HCT116 (cell line): ENCODE data around the gene IFIT1. TPM values are rescaled to one million over a fixed set of nuclear protein-coding genes. Genes with fewer than 3 reads are reported as not detected.

ENCODE experiments used
- ATAC-seq: fragments of 200-7000 bp; cut with Tn5 transposase; 2 replicates; pipeline ENCODE4 v1.9.1; 2020; ENCODE audit warnings: mild to moderate bottlenecking, moderate library complexity
- BruUV-seq: library from RNA; stranded (reverse); fragments of 400-500 nt; replicated peaks from 2 replicates; lab custom pipeline; 2021; lab: Mats Ljungman, UMichigan
- CTCF ChIA-PET: fragments of 300-600 bp; sonication (Branson Sonifier 250); formaldehyde crosslinking; loops from one replicate; lab custom pipeline; 2021; ENCODE audit warnings: antibody characterized with exemption; lab: Charles Lee
- POLR2A ChIA-PET: fragments of 300-600, 350-600 bp; sonication (Branson Sonifier 250); formaldehyde crosslinking; loops from one replicate; lab custom pipeline; 2021; ENCODE audit warnings: antibody characterized with exemption; lab: Charles Lee
- RAD21 ChIA-PET, 2 experiments: fragments of 300-600 bp; sonication (Branson Sonifier 250); formaldehyde crosslinking; loops; one replicate each; lab custom pipeline; 2023; ENCODE audit warnings: low total read pairs in 2 of 2; ENCODE audit not compliant: uncharacterized antibody in 2 of 2, unreplicated experiment in 2 of 2, low non-redundant PET in 1 of 2; lab: Charles Lee
- DNase-seq: peaks from one replicate; pipeline ENCODE4 v3.0.0-alpha.2; 2010; ENCODE audit warnings: low read depth, low spot score
- H2AFZ ChIP-seq: fragments of 200-600 bp; shearing (Covaris generic), sonication (generic); 2 replicates; pipeline ENCODE4 v1.6.1; 2017; ENCODE audit warnings: low read depth, mixed run types, mixed read lengths, antibody characterized with exemption, low read length; ENCODE audit not compliant: poor library complexity, severe bottlenecking
- H3K27ac ChIP-seq: 2 replicates; pipeline ENCODE4 v1.5.1; 2012; ENCODE audit warnings: low read depth, low read length
- H3K27me3 ChIP-seq: fragments of 200-600 bp; sonication (generic); 2 replicates; pipeline ENCODE4 v1.6.1; 2016; ENCODE audit warnings: mixed run types, low read length, mixed read lengths; ENCODE audit not compliant: insufficient read depth
- H3K36me3 ChIP-seq, 2 experiments: fragments of 200-500 bp in 1 of 2; fragments of 200-600 bp in 1 of 2; sonication (Bioruptor generic) in 1 of 2; sonication (generic) in 1 of 2; 2 replicates each; pipeline versions ENCODE4 v1.5.1 to v1.6.1; 2014 to 2016; ENCODE audit warnings: low read length in 2 of 2, inconsistent platforms in 1 of 2, mixed read lengths in 1 of 2, mixed run types in 1 of 2; ENCODE audit not compliant: insufficient read depth in 2 of 2, control insufficient read depth in 1 of 2
- H3K4me1 ChIP-seq, 2 experiments: fragments of 200-600 bp in 1 of 2; sonication (generic) in 1 of 2; 2 replicates each; pipeline versions ENCODE4 v1.5.1 to v1.6.1; 2012 to 2017; ENCODE audit warnings: low read length in 2 of 2, inconsistent platforms in 1 of 2, mild to moderate bottlenecking in 1 of 2, mixed read lengths in 1 of 2, mixed run types in 1 of 2, moderate library complexity in 1 of 2; ENCODE audit not compliant: insufficient read depth in 2 of 2, control insufficient read depth in 1 of 2
- H3K4me2 ChIP-seq: fragments of 200-600 bp; sonication (generic); 2 replicates; pipeline ENCODE4 v1.6.1; 2017; ENCODE audit warnings: mixed run types, low read length, mixed read lengths
- H3K4me3 ChIP-seq, 2 experiments: fragments of 200-600 bp in 1 of 2; sonication (generic) in 1 of 2; replicated peaks in 1 of 2; 2 replicates each; pipeline ENCODE4 v1.5.1; 2011 to 2016; ENCODE audit warnings: low read length in 2 of 2, control low read depth in 1 of 2, low read depth in 1 of 2, mild to moderate bottlenecking in 1 of 2, mixed read lengths in 1 of 2, mixed run types in 1 of 2
- H3K79me2 ChIP-seq: fragments of 200-600 bp; sonication (generic); 2 replicates; pipeline ENCODE4 v1.6.1; 2017; ENCODE audit warnings: mild to moderate bottlenecking, mixed run types, low read length, moderate library complexity, mixed read lengths; ENCODE audit not compliant: insufficient read depth
- H3K9ac ChIP-seq: fragments of 200-600 bp; sonication (generic); 2 replicates; pipeline ENCODE4 v1.6.1; 2016; ENCODE audit warnings: low read length, mixed read lengths
- H3K9me2 ChIP-seq: fragments of 200-600 bp; sonication (generic), shearing (Covaris generic); 2 replicates; pipeline ENCODE4 v1.6.1; 2017; ENCODE audit warnings: mixed run types, mild to moderate bottlenecking, moderate library complexity; ENCODE audit not compliant: insufficient read depth
- H3K9me3 ChIP-seq, 2 experiments: fragments of 200-500 bp in 1 of 2; fragments of 200-600 bp in 1 of 2; sonication (Bioruptor generic) in 1 of 2; sonication (generic) in 1 of 2; 2 replicates each; pipeline ENCODE4 v1.6.1; 2014 to 2017; ENCODE audit warnings: low read length in 2 of 2, mixed read lengths in 2 of 2, inconsistent platforms in 1 of 2, low read depth in 1 of 2, mild to moderate bottlenecking in 1 of 2, mixed run types in 1 of 2, moderate library complexity in 1 of 2; ENCODE audit not compliant: control insufficient read depth in 1 of 2, insufficient read depth in 1 of 2
- H4K20me1 ChIP-seq: fragments of 200-600 bp; sonication (generic), shearing (Covaris generic); 2 replicates; pipeline ENCODE4 v1.6.1; 2017; ENCODE audit warnings: mixed run types, mild to moderate bottlenecking, moderate library complexity; ENCODE audit not compliant: insufficient read depth
- CBX3 ChIP-seq: IDR thresholded peaks from 2 replicates; pipeline ENCODE4 v1.6.1; 2012; ENCODE audit warnings: low read depth
- CEBPB ChIP-seq: IDR thresholded peaks from 2 replicates; pipeline ENCODE4 v1.6.1; 2012; ENCODE audit warnings: low read depth
- EZH2 ChIP-seq: fragments of 200-600 bp; sonication (generic); IDR thresholded peaks from 2 replicates; pipeline ENCODE4 v1.6.1; 2017; ENCODE audit warnings: antibody characterized with exemption, mixed run types
- FOSL1 ChIP-seq: IDR thresholded peaks from 2 replicates; pipeline ENCODE4 v1.6.1; 2012; ENCODE audit warnings: low read depth
- POLR2A ChIP-seq: IDR thresholded peaks from 2 replicates; pipeline ENCODE4 v1.7.0; 2011; ENCODE audit warnings: borderline replicate concordance; ENCODE audit not compliant: insufficient read depth, insufficient read length; ENCODE audit errors: extremely low read depth
- RAD21 ChIP-seq: IDR thresholded peaks from 2 replicates; pipeline ENCODE4 v1.6.1; 2012; ENCODE audit warnings: low read depth, mild to moderate bottlenecking
- SP1 ChIP-seq: IDR thresholded peaks from 2 replicates; pipeline ENCODE4 v1.6.1; 2012; ENCODE audit warnings: low read depth
- TCF7L2 ChIP-seq: IDR thresholded peaks from 2 replicates; pipeline ENCODE4 v1.7.0; 2011; ENCODE audit warnings: borderline replicate concordance, inconsistent platforms; ENCODE audit not compliant: insufficient read depth, insufficient read length; ENCODE audit errors: extremely low read depth
- YY1 ChIP-seq: IDR thresholded peaks from 2 replicates; pipeline ENCODE4 v1.6.1; 2011; ENCODE audit warnings: low read length, low read depth, moderate library complexity, mild to moderate bottlenecking; ENCODE audit not compliant: insufficient replicate concordance; ENCODE audit errors: extremely low read depth
- ZFX ChIP-seq: fragments of 450-650 bp; IDR thresholded peaks from 2 replicates; pipeline ENCODE4 v1.6.1; 2017
- ZNF274 ChIP-seq: fragments of 200-500 bp; sonication (Bioruptor generic); IDR thresholded peaks from 2 replicates; pipeline ENCODE4 v1.6.1; 2014; ENCODE audit warnings: mild to moderate bottlenecking, low read depth, low read length, inconsistent platforms
- intact Hi-C: fragments of 100-400 bp; cut with micrococcal nuclease; formaldehyde crosslinking; loops from 2 replicates; pipeline ENCODE4 v1.10.0; 2022
- total RNA-seq: library from RNA; stranded (reverse); gene quantifications from one replicate; pipeline ENCODE4 v1.2.1, GENCODE V29; 2021; ENCODE audit not compliant: unreplicated experiment
- TF ChIP-seq, protein P1 (sequence below): IDR thresholded peaks from 2 replicates; pipeline ENCODE4 v1.6.1; 2012
- TF ChIP-seq, protein P2 (sequence below): IDR thresholded peaks from 2 replicates; pipeline ENCODE4 v1.6.1; 2011; ENCODE audit warnings: mild to moderate bottlenecking, low read length, moderate library complexity; ENCODE audit not compliant: insufficient replicate concordance; ENCODE audit errors: extremely low read depth

The IFIT1 gene
- total RNA-seq, 1 experiment from 2014 or later = 3.6 TPM

DNA sequence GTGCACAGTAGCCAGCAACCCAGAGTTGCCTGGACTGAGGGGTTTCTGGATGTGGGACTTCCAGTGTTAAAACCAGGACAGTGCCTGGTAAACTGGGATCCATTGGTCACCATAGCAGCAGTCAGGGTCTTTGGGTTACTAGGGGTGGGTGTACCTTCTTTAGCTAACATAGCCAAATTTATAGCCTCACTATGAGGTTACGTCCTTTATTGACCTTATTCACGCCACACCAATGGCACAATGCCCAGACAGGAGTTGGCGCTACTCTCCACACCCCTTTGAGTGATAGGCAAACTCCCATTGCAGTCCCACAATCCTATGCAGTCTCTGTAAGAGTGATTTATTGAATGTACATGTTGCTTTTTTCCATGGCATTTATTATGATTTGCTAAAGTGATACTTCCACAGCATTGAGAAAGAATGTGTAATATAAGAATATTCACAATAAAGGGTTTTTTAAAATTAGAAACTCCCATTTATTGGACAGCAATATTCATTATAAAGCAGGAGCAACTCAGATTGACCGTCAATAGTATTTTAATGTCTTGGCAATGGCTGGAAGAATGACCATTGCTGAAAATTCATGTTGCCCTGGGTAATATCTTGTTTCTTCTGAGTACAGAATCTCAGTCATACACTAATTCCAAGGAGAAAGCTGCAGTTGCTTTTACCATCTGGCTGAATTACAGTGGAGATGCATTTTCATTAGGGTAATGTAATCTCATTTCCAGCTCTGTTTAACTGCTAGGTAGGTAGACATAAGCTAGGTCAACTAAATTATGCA is 48.0 kb downstream of the IFIT1 start:
- POLR2A ChIA-PET = no interaction called here
- no peak overlapping the region for H3K4me2 ChIP-seq

DNA sequence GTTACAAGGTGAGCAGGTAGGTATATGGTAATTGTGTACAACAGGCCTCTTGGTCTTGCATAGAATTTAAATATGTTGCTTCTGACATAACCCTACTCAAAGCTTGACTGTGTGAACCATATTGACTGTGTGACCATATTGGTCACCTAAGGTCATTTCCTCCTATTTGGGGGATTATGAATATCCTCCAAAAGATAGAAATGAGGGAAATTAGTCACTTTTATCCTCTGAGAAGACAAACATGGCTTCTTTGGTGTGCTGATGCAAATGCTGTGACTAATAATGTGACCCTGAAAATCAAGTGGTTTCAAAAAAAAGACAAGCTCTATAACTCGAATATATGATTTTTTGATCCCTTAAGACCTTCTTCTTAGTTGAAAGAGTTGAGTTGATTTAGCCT is 49.9 kb downstream of the IFIT1 start:
- no peak overlapping the region for H3K9ac ChIP-seq
- no peak overlapping the region for H3K4me3 ChIP-seq
- no peak for DNase-seq
- H3K27ac ChIP-seq = no peak overlapping the region
- no peaks in the 10 kb centered on the region for H3K4me1 ChIP-seq
- no peaks in the 10 kb centered on the region for H4K20me1 ChIP-seq
- no peaks in the 10 kb centered on the region for H3K27me3 ChIP-seq
- RAD21 ChIA-PET = no interaction called here
- no peak overlapping the region for H2AFZ ChIP-seq
- no peaks in the 10 kb centered on the region for H3K9me3 ChIP-seq
- no peaks in the 10 kb centered on the region for H3K36me3 ChIP-seq
- no peaks in the 10 kb centered on the region for H3K9me2 ChIP-seq
- H3K4me2 ChIP-seq = no peak overlapping the region
- POLR2A ChIA-PET = no interaction called here
- no peaks in the 10 kb centered on the region for H3K79me2 ChIP-seq
- no peak for ATAC-seq
- intact Hi-C loops = no loop called here
- CTCF ChIA-PET = no interaction called here
- BruUV-seq = no TSS peak
- no peak for TF ChIP-seq ZNF274
- no peak for TF ChIP-seq SP1
- no peak for TF ChIP-seq CEBPB
- no peak for TF ChIP-seq YY1
- no peak for TF ChIP-seq EZH2
- TF ChIP-seq FOSL1 = no peak
- no peak for TF ChIP-seq CBX3
- no peak for TF ChIP-seq RAD21
- no peak for TF ChIP-seq ZFX
- TF ChIP-seq POLR2A = no peak
- TF ChIP-seq, protein P1, sequence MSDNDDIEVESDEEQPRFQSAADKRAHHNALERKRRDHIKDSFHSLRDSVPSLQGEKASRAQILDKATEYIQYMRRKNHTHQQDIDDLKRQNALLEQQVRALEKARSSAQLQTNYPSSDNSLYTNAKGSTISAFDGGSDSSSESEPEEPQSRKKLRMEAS = no peak
- no peak for TF ChIP-seq TCF7L2

More for the DNA sequence above, 48.0 kb downstream of the IFIT1 start:
- no peak overlapping the region for H3K27ac ChIP-seq
- H3K9me3 ChIP-seq = no peaks in the 10 kb centered on the region
- TF ChIP-seq ZFX (no peak), CBX3 (no peak), SP1 (no peak), CEBPB (no peak), FOSL1 (no peak)
- TF ChIP-seq, protein P2, sequence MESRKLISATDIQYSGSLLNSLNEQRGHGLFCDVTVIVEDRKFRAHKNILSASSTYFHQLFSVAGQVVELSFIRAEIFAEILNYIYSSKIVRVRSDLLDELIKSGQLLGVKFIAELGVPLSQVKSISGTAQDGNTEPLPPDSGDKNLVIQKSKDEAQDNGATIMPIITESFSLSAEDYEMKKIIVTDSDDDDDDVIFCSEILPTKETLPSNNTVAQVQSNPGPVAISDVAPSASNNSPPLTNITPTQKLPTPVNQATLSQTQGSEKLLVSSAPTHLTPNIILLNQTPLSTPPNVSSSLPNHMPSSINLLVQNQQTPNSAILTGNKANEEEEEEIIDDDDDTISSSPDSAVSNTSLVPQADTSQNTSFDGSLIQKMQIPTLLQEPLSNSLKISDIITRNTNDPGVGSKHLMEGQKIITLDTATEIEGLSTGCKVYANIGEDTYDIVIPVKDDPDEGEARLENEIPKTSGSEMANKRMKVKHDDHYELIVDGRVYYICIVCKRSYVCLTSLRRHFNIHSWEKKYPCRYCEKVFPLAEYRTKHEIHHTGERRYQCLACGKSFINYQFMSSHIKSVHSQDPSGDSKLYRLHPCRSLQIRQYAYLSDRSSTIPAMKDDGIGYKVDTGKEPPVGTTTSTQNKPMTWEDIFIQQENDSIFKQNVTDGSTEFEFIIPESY = no peak
- no peak overlapping the region for H3K4me3 ChIP-seq
- H3K79me2 ChIP-seq = no peaks in the 10 kb centered on the region
- no peak overlapping the region for H3K9ac ChIP-seq
- no peak for ATAC-seq
- no peaks in the 10 kb centered on the region for H3K9me2 ChIP-seq
- H3K4me1 ChIP-seq = no peaks in the 10 kb centered on the region
- no peaks in the 10 kb centered on the region for H3K27me3 ChIP-seq
- no TSS peak for BruUV-seq
- intact Hi-C loops = no loop called here
- ChIA-PET RAD21 (no interaction called here), CTCF (no interaction called here)
- H3K36me3 ChIP-seq = no peaks in the 10 kb centered on the region
- no peak overlapping the region for H2AFZ ChIP-seq
- no peaks in the 10 kb centered on the region for H4K20me1 ChIP-seq
- no peak for DNase-seq
